WERI-Rb-1 (cell line): ENCODE measurements around the gene SCCPDH.
A peak's percentile ranks its signal among the peaks of the same experiment; 100 is the strongest.

ENCODE experiments used
- DNase-seq: peaks from one replicate; pipeline ENCODE4 v3.0.0-alpha.2; 2020
- H3K27ac ChIP-seq: fragments of 250-450 bp; sonication (Bioruptor Pico); 2 replicates; pipeline ENCODE4 v1.5.1; 2020; ENCODE audit warnings: mild to moderate bottlenecking, moderate library complexity
- H3K27me3 ChIP-seq: fragments of 250-450 bp; sonication (Bioruptor Pico); 2 replicates; pipeline ENCODE4 v1.5.1; 2021; ENCODE audit warnings: mild to moderate bottlenecking, low read depth, moderate library complexity; ENCODE audit not compliant: insufficient read depth, severe bottlenecking
- H3K36me3 ChIP-seq: fragments of 250-450 bp; sonication (Bioruptor Pico); 2 replicates; pipeline ENCODE4 v1.5.1; 2020; ENCODE audit warnings: mild to moderate bottlenecking, moderate library complexity
- H3K4me3 ChIP-seq: 2 replicates; pipeline ENCODE4 v1.5.1; 2011; ENCODE audit warnings: low read depth, mild to moderate bottlenecking, control low read depth, low read length
- H3K9me3 ChIP-seq: fragments of 250-450 bp; sonication (Bioruptor Pico); 2 replicates; pipeline ENCODE4 v1.5.1; 2021; ENCODE audit warnings: mild to moderate bottlenecking, moderate library complexity; ENCODE audit not compliant: severe bottlenecking
- TF ChIP-seq, protein P1 (sequence below): IDR thresholded peaks from 2 replicates; pipeline ENCODE4 v1.5.1; 2011; ENCODE audit warnings: low read depth, mild to moderate bottlenecking, control low read depth, inconsistent platforms, low read length

SCCPDH gene

GRCh38 chr1:246798606-246799496 is 74.6 kb downstream of the SCCPDH start:
- Histone ChIP-seq H3K27me3 (no peaks in the 10 kb centered on the region), H3K9me3 (peaks cover 2% of the 10 kb centered on the region), H3K27ac (no peak overlapping the region), H3K4me3 (peak overlapping the region; percentile 8; the same call in 1 of the 2 replicates), H3K36me3 (no peaks in the 10 kb centered on the region)
- DNase-seq: peak; percentile 51
- TF ChIP-seq, protein P1, sequence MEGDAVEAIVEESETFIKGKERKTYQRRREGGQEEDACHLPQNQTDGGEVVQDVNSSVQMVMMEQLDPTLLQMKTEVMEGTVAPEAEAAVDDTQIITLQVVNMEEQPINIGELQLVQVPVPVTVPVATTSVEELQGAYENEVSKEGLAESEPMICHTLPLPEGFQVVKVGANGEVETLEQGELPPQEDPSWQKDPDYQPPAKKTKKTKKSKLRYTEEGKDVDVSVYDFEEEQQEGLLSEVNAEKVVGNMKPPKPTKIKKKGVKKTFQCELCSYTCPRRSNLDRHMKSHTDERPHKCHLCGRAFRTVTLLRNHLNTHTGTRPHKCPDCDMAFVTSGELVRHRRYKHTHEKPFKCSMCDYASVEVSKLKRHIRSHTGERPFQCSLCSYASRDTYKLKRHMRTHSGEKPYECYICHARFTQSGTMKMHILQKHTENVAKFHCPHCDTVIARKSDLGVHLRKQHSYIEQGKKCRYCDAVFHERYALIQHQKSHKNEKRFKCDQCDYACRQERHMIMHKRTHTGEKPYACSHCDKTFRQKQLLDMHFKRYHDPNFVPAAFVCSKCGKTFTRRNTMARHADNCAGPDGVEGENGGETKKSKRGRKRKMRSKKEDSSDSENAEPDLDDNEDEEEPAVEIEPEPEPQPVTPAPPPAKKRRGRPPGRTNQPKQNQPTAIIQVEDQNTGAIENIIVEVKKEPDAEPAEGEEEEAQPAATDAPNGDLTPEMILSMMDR: no peak

DNA sequence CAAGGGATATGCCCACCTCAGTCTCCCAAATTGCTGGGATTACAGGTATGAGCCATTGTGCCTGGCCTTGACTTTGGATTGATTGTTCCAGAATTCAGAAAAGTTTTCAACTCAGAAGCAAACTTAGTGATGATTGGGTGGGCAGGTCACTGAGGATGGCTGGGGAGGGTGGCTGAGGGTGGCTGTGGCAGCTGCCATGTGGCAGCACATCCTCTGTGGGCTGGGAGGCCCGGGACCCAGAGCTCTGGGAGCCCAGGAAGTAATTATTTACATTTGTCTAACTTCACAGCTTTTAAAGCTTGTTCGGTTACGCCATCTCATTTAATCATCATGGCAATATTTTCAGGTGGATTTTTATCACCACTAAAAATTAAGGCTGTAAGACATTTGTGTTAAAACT is 76.1 kb downstream of the SCCPDH start:
- Histone ChIP-seq H3K9me3 (peaks cover 2% of the 10 kb centered on the region), H3K4me3 (no peak overlapping the region), H3K36me3 (no peaks in the 10 kb centered on the region), H3K27ac (no peak overlapping the region), H3K27me3 (no peaks in the 10 kb centered on the region)
- TF ChIP-seq, protein P1: no peak
- no peak for DNase-seq

DNA sequence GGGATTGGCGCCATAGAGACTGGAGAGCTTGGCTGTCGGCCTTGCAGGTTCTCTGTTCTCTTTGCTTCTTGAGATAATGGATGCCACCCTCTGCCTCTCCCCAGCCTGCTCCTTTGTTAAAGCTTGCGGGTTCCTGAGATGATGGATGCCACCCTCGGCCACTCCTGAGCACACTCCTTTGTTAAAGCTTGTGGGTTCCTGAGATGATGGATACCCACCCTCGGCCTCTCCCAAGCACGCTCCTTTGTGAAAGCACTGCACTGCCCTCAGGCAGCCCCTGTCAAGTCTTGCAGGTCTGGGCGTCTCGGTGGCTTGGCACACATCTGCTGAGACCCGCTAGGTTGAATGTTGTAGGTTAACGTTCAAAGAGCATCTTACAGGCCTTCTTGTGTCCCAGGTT is 76.5 kb downstream of the SCCPDH start:
- H3K4me3 ChIP-seq: no peak overlapping the region
- no peaks in the 10 kb centered on the region for H3K36me3 ChIP-seq
- no peaks in the 10 kb centered on the region for H3K27me3 ChIP-seq
- H3K9me3 ChIP-seq: peaks cover 2% of the 10 kb centered on the region
- DNase-seq: no peak
- TF ChIP-seq, protein P1: no peak
- no peak overlapping the region for H3K27ac ChIP-seq

DNA sequence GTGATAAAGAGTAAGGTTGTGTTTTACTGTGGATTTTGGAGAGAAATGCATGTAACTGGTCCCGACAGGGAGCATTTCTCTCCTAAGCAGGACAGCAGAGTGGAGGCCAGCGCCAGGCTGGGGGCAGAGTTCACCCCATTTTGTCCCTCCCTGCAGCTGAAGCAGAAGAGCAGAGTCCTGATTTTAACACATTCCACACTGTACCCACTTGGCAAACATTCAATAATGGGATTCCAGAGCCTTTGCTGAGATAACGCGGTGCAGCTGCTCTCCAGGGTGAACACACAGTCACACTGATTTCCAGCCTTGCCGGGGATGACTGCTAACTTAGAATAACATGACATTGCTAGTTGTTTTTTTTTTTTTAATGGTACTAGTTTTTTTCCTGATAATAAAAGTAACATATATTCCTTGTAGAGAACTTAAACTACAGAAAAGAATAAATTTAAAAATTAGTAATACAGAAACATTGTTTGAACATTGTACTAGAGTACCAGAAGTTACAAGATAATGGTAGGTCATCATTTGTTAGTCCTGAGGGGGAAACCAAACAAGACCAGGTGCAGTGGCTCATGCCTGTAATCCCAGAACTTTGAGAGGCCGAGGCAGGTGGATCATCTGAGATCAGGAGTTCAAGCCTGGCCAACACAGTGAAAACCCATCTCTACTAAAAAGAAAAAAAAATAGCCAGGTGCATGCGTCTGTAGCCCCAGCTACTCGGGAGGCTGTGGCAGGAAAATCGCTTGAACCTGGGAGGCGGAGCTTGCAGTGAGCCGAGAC is 77.2 kb downstream of the SCCPDH start:
- H3K27me3 ChIP-seq: no peaks in the 10 kb centered on the region
- no peak overlapping the region for H3K27ac ChIP-seq
- TF ChIP-seq, protein P1: no peak
- H3K4me3 ChIP-seq: no peak overlapping the region
- peaks cover 2% of the 10 kb centered on the region for H3K9me3 ChIP-seq
- DNase-seq: no peak
- H3K36me3 ChIP-seq: no peaks in the 10 kb centered on the region

DNA sequence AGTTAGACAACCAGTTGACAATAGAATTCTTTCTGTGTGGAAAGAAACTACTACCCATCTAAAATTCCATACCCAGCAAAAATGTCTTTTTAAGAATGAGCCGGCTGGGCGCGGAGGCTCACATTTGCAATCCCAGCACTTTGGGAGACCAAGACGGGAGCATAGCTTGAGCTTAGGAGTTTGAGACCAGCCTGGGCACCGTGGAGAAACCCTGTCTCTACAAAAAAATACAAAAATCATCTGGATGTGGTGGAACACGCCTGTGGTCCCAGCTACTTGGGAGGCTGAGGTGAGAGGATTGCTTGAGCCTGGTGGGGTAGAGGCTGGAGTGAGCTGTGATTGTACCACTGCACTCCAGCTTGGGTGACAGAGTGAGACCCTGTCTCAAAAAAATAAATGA is 79.2 kb downstream of the SCCPDH start:
- TF ChIP-seq, protein P1: no peak
- Histone ChIP-seq H3K36me3 (no peaks in the 10 kb centered on the region), H3K27me3 (no peaks in the 10 kb centered on the region), H3K4me3 (no peak overlapping the region), H3K27ac (no peak overlapping the region), H3K9me3 (peaks cover 2% of the 10 kb centered on the region)
- DNase-seq: no peak
